Tibial nerve (tissue), 3 donors: ENCODE data around the gene KATNAL1.

Source experiments
- CTCF ChIP-seq, 5 experiments: fragments of 200-600 bp in 3 of 5; fragments of 450-650 bp in 2 of 5; sonication (generic) in 3 of 5; IDR thresholded peaks; one replicate each; pipeline ENCODE4 v1.5.1; 2016 to 2019; ENCODE audit warnings: antibody characterized with exemption in 5 of 5, mild to moderate bottlenecking in 3 of 5, moderate library complexity in 2 of 5
- POLR2A ChIP-seq, 2 donors: fragments of 450-650 bp; IDR thresholded peaks; one replicate each; pipeline ENCODE4 v1.6.1; 2017; ENCODE audit warnings: antibody characterized with exemption in 2 of 2, mild to moderate bottlenecking in 2 of 2, moderate library complexity in 2 of 2

- no peak for TF ChIP-seq POLR2A (IDR thresholded peaks at IDR 0.05)
- TF ChIP-seq CTCF (IDR thresholded peaks at IDR 0.05), result no peak
Measured at GRCh38 chr13:30276178-30276577, 31.2 kb downstream of the KATNAL1 start.
